ENCODE measurements around the gene ABCG4. TPM values are rescaled to one million over a fixed set of nuclear protein-coding genes. Genes with fewer than 3 reads are reported as not detected.
"Not testable (repeated sequence)": the region's sequence is repeated elsewhere in the genome, so short reads cannot be mapped to it uniquely, and the experiment has no call there.

Gene ABCG4
- polyA plus RNA-seq, 1 donor from 2014 or later: 1.5 TPM

DNA sequence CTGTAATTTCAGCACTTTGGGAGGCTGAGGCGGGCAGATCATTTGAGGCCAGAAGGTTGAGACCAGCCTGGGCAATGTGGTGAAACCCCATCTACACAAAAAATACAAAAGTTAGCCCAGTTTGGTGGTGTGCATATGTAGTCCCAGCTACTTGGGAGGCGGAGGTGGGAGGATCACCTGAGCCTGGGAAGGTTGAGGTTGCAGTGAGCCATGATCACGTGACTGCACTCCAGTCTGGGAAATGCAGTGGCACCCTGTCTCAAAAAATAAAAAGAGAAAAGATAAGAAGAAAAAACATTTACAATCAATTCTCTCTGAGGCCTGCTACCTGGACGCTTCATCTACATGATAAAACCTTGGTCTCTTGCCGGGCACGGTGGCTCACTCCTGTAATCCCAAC lies 50.1 kb downstream of the ABCG4 start:
- Histone ChIP-seq H3F3A (ENCODE audit: insufficient read depth, low read length, poor library complexity, severe bottlenecking) (no peaks in the 10 kb centered on the region), H3K79me2 (replicated peaks; ENCODE audit: insufficient read depth, low read length) (no peaks in the 10 kb centered on the region), H3K9me2 (ENCODE audit: insufficient read depth, low read length) (no peaks in the 10 kb centered on the region), H3K36me3 (ENCODE audit: insufficient read depth, low read length) (no peaks in the 10 kb centered on the region), H3K9me3 (ENCODE audit: low read length) (no peaks in the 10 kb centered on the region), H3K27ac (ENCODE audit: low read length) (no peak overlapping the region), H3K4me2 (ENCODE audit: low read length) (no peak overlapping the region), H2AFZ (ENCODE audit: low read depth, low read length) (no peak overlapping the region), H3K9ac (ENCODE audit: low read length) (no peak overlapping the region), H3K27me3 (ENCODE audit: insufficient read depth, low read depth, low read length) (no peaks in the 10 kb centered on the region), H3K4me3 (ENCODE audit: low read length) (no peak overlapping the region), H4K20me1 (ENCODE audit: insufficient read depth) (no peaks in the 10 kb centered on the region)
- TF ChIP-seq CTCF (IDR thresholded peaks at IDR 0.05; ENCODE audit: poor library complexity, severe bottlenecking) (no peak), TAF1 (IDR thresholded peaks at IDR 0.05; ENCODE audit: low read depth) (no peak), REST (IDR thresholded peaks at IDR 0.05; ENCODE audit: borderline replicate concordance) (no peak), MXI1 (conservative IDR thresholded peaks at IDR 0.05; ENCODE audit: poor library complexity, severe bottlenecking) (no peak), POLR2AphosphoS5 (IDR thresholded peaks at IDR 0.05) (no peak), SMC3 (conservative IDR thresholded peaks at IDR 0.05; ENCODE audit: poor library complexity) (no peak), EZH2 (IDR thresholded peaks at IDR 0.05; ENCODE audit: borderline replicate concordance, insufficient read depth, low read length, poor library complexity, severe bottlenecking) (no peak), RAD21 (conservative IDR thresholded peaks at IDR 0.05) (no peak)

DNA sequence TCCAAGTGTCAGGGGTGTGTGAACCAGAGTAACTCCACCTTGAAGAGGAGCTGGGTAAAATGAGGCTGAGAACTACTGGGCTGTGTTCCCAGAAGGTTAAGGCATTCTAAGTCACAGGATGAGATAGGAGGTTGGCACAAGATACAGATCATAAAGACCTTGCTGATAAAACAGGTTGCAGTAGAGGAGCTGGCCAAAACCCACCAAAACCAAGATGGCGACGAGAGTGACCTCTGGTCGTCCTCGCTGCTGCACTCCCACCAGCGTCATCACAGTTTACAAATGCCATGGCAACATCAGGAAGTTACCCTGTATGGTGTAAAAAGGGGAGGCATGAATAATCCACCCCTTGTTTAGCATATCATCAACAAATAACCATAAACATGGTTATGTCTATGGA lies 52.4 kb downstream of the ABCG4 start:
- not testable (repeated sequence) for H4K20me1 ChIP-seq (ENCODE audit: insufficient read depth); H2AFZ ChIP-seq (ENCODE audit: low read depth, low read length); H3F3A ChIP-seq (ENCODE audit: insufficient read depth, low read length, poor library complexity, severe bottlenecking); H3K27me3 ChIP-seq (ENCODE audit: insufficient read depth, low read depth, low read length); H3K9me3 ChIP-seq (ENCODE audit: low read length); H3K9ac ChIP-seq (ENCODE audit: low read length); H3K4me3 ChIP-seq (ENCODE audit: low read length); H3K4me2 ChIP-seq (ENCODE audit: low read length); H3K9me2 ChIP-seq (ENCODE audit: insufficient read depth, low read length); H3K36me3 ChIP-seq (ENCODE audit: insufficient read depth, low read length); H3K27ac ChIP-seq (ENCODE audit: low read length); H3K79me2 ChIP-seq (replicated peaks; ENCODE audit: insufficient read depth, low read length)

DNA sequence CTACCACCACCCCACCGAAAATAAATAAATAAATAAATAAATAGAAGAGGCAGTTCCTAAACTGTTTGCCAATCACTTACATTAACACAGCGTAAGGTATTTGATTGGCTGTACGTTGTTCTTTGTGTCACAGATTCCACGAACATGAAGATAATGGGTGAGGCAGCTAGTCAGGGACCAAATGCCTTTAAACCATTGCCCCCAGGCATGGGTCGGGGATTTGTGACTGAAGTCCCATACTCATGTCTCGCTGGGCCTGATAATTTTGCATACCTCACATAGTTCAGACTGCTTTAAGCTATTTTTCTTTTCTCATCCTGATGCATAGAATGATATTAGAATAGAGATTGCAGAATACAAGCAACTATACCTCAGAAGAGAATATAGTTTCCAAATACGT lies 53.7 kb downstream of the ABCG4 start:
- no peaks in the 10 kb centered on the region for H3F3A ChIP-seq (ENCODE audit: insufficient read depth, low read length, poor library complexity, severe bottlenecking)
- no peaks in the 10 kb centered on the region for H4K20me1 ChIP-seq (ENCODE audit: insufficient read depth)
- H3K27ac ChIP-seq (ENCODE audit: low read length): no peak overlapping the region
- TF ChIP-seq CTCF (IDR thresholded peaks at IDR 0.05; ENCODE audit: poor library complexity, severe bottlenecking) (no peak), TAF1 (IDR thresholded peaks at IDR 0.05; ENCODE audit: low read depth) (no peak), EP300 (conservative IDR thresholded peaks at IDR 0.05; ENCODE audit: poor library complexity, severe bottlenecking) (no peak), SMC3 (conservative IDR thresholded peaks at IDR 0.05; ENCODE audit: poor library complexity) (no peak), EZH2 (IDR thresholded peaks at IDR 0.05; ENCODE audit: borderline replicate concordance, insufficient read depth, low read length, poor library complexity, severe bottlenecking) (no peak)
- H3K4me2 ChIP-seq (ENCODE audit: low read length): no peak overlapping the region
- no peak overlapping the region for H3K4me3 ChIP-seq (ENCODE audit: low read length)
- no peak overlapping the region for H3K9ac ChIP-seq (ENCODE audit: low read length)
- no peaks in the 10 kb centered on the region for H3K9me2 ChIP-seq (ENCODE audit: insufficient read depth, low read length)
- H2AFZ ChIP-seq (ENCODE audit: low read depth, low read length): no peak overlapping the region
- H3K9me3 ChIP-seq (ENCODE audit: low read length): no peaks in the 10 kb centered on the region
- H3K79me2 ChIP-seq (replicated peaks; ENCODE audit: insufficient read depth, low read length): peaks cover 9% of the 10 kb centered on the region
- H3K36me3 ChIP-seq (ENCODE audit: insufficient read depth, low read length): no peaks in the 10 kb centered on the region
- no peaks in the 10 kb centered on the region for H3K27me3 ChIP-seq (ENCODE audit: insufficient read depth, low read depth, low read length)

Measured in neural cell (in vitro differentiated cells).